ENCODE data around the gene BBS5. TPM values are rescaled to one million over a fixed set of nuclear protein-coding genes. Genes with fewer than 3 reads are reported as not detected.
"Not testable (repeated sequence)": the region's sequence is repeated elsewhere in the genome, so short reads cannot be mapped to it uniquely, and the experiment has no call there.

BBS5 gene
- total RNA-seq, result 1 to 10 TPM; 1.3 to 1.4 TPM

GRCh38 chr2:169479257-169480078 lies at the start of gene BBS5:
Gene BBS5, plus strand, starts transcription at chr2:169479494. Its CDS starts 60 bp downstream, at chr2:169479554.
- H3K4me1 Mint-ChIP-seq, result peaks cover 18% of the 10 kb centered on the region
- peak within 1 kb of the TSS; percentile 84 for H3K4me3 Mint-ChIP-seq
- POLR2A ChIA-PET, result no interaction called here
- H3K36me3 Mint-ChIP-seq (ENCODE audit: low read depth), result no peaks in the 10 kb centered on the region
- peak; percentile 79 for DNase-seq
- H3K27me3 Mint-ChIP-seq, result no peaks in the 10 kb centered on the region
- no peaks in the 10 kb centered on the region for H3K9me3 Mint-ChIP-seq
- CTCF ChIA-PET, result interaction anchor here (0.8 to 1.8 kb wide), 4 partner anchors 8 to 15 kb away, joined by 3 to 10 read pairs (median 3); no protein-coding TSS in a partner anchor
- peak within 1 kb of the TSS; percentile 65 for H3K27ac Mint-ChIP-seq

DNA sequence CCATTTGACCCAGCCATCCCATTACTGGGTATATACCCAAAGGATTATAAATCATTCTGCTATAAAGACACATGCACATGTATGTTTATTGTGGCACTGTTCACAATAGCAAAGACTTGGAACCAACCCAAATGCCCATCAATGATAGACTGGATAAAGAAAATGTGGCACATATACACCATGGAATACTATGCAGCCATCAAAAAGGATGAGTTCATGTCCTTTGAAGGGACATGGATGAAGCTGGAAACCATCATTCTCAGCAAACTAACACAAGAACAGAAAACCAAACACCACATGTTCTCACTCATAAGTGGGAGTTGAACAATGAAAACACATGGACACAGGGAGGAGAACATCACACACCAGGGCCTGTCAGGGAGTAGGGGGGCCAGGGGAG lies 47.5 kb upstream of the BBS5 start:
- H3K4me1 Mint-ChIP-seq; H3K4me3 Mint-ChIP-seq; H3K9me3 Mint-ChIP-seq; H3K36me3 Mint-ChIP-seq (ENCODE audit: low read depth); DNase-seq; CTCF ChIA-PET; POLR2A ChIA-PET; H3K27ac Mint-ChIP-seq: not testable (repeated sequence)
- H3K27me3 Mint-ChIP-seq, result peaks cover 19% of the 10 kb centered on the region

DNA sequence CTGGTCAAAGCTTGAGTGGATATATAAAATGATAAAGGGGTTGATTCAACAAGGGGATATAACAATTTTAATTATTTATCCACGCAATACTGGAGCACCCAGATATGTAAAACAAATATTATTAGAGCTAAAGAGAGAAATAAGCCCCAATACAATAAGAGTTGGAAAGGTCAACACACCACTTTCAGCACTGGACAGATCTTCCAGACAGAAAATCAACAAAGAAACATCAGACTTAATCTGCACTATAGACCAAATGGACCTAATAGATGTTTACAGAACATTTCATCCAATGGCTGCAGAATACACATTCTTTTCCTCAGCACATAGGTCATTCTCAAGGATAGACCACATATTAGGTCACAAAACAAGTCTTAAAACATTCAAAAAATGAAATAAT lies 45.1 kb upstream of the BBS5 start:
- POLR2A ChIA-PET; CTCF ChIA-PET; H3K9me3 Mint-ChIP-seq; H3K4me1 Mint-ChIP-seq; H3K27ac Mint-ChIP-seq; DNase-seq; H3K4me3 Mint-ChIP-seq; H3K36me3 Mint-ChIP-seq (ENCODE audit: low read depth): not testable (repeated sequence)
- H3K27me3 Mint-ChIP-seq, result peaks cover 28% of the 10 kb centered on the region

DNA sequence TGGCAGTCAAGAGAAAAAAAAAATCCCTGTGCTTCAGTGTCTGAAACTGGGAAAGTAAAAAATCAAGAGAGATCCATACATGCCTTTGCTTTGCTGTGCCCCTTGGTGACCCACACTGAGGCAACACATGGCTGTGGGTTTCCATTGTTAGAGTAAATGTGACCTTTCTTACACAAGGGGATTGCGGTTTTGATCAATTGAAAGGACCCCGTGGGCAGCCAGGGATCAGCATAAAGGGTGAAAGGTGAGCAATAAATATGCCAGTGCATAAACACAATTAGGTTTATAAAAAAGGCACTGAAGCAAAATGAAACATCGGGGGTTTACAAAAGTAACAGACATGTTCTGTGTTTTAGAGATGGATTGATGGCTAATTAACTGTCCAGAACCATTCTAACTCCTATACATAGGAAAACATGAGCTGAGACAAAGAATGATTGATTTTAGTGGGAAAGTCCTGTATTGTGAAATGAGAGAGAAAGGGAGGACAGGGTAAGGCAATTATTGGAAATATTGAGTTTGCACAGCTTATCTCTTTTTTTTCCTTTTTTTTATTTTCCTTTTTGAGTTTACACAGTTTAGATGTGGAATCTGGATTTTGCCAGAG lies 40.7 kb upstream of the BBS5 start:
- no peaks in the 10 kb centered on the region for H3K4me1 Mint-ChIP-seq
- H3K36me3 Mint-ChIP-seq (ENCODE audit: low read depth), result no peaks in the 10 kb centered on the region
- H3K4me3 Mint-ChIP-seq, result no peak overlapping the region
- no peaks in the 10 kb centered on the region for H3K9me3 Mint-ChIP-seq
- no peak for DNase-seq
- ChIA-PET CTCF (no interaction called here), POLR2A (no interaction called here)
- H3K27ac Mint-ChIP-seq, result no peak overlapping the region
- peaks cover 49% of the 10 kb centered on the region for H3K27me3 Mint-ChIP-seq

- Mint-ChIP-seq H3K4me1 (no peaks in the 10 kb centered on the region), H3K27ac (no peak overlapping the region), H3K36me3 (ENCODE audit: low read depth) (no peaks in the 10 kb centered on the region), H3K4me3 (no peak overlapping the region), H3K27me3 (peaks cover 53% of the 10 kb centered on the region), H3K9me3 (no peaks in the 10 kb centered on the region)
- ChIA-PET CTCF (interaction anchor here (0.6 kb wide), 1 partner anchor 194 kb away, joined by 3 read pairs; no protein-coding TSS in a partner anchor), POLR2A (no interaction called here)
- no peak for DNase-seq
Measured at GRCh38 chr2:169439900-169440299, 39.4 kb upstream of the BBS5 start.

GRCh38 chr2:169446452-169446851 lies 32.8 kb upstream of the BBS5 start:
- Mint-ChIP-seq H3K4me3 (no peak overlapping the region), H3K27me3 (peaks cover 16% of the 10 kb centered on the region), H3K4me1 (no peaks in the 10 kb centered on the region), H3K9me3 (no peaks in the 10 kb centered on the region), H3K36me3 (ENCODE audit: low read depth) (no peaks in the 10 kb centered on the region), H3K27ac (no peak overlapping the region)
- DNase-seq, result no peak
- POLR2A ChIA-PET, result no interaction called here
- CTCF ChIA-PET, result interaction anchor here (0.6 kb wide), 1 partner anchor 419 kb away, joined by 3 read pairs; no protein-coding TSS in a partner anchor

- Mint-ChIP-seq H3K4me1 (no peaks in the 10 kb centered on the region), H3K27ac (no peak overlapping the region), H3K36me3 (ENCODE audit: low read depth) (no peaks in the 10 kb centered on the region), H3K4me3 (no peak overlapping the region), H3K27me3 (peaks cover 8% of the 10 kb centered on the region), H3K9me3 (no peaks in the 10 kb centered on the region)
- ChIA-PET CTCF (no interaction called here), POLR2A (no interaction called here)
- no peak for DNase-seq
Measured at GRCh38 chr2:169448316-169448715, 31.0 kb upstream of the BBS5 start.

GRCh38 chr2:169448865-169449264 lies 30.4 kb upstream of the BBS5 start:
- Mint-ChIP-seq H3K4me1 (no peaks in the 10 kb centered on the region), H3K4me3 (no peak overlapping the region), H3K27ac (no peak overlapping the region), H3K9me3 (no peaks in the 10 kb centered on the region), H3K36me3 (ENCODE audit: low read depth) (no peaks in the 10 kb centered on the region), H3K27me3 (peaks cover 6% of the 10 kb centered on the region)
- DNase-seq, result no peak
- ChIA-PET CTCF (no interaction called here), POLR2A (no interaction called here)

GRCh38 chr2:169452080-169452479 lies 27.2 kb upstream of the BBS5 start:
- Mint-ChIP-seq H3K36me3 (ENCODE audit: low read depth) (no peaks in the 10 kb centered on the region), H3K9me3 (no peaks in the 10 kb centered on the region), H3K27ac (no peak overlapping the region), H3K4me3 (no peak overlapping the region), H3K27me3 (peaks cover 11% of the 10 kb centered on the region), H3K4me1 (no peaks in the 10 kb centered on the region)
- DNase-seq, result no peak
- ChIA-PET CTCF (interaction anchor here (0.6 to 1.1 kb wide), 4 partner anchors 126 to 466 kb away, joined by 3 to 4 read pairs (median 4); no protein-coding TSS in a partner anchor), POLR2A (no interaction called here)

DNA sequence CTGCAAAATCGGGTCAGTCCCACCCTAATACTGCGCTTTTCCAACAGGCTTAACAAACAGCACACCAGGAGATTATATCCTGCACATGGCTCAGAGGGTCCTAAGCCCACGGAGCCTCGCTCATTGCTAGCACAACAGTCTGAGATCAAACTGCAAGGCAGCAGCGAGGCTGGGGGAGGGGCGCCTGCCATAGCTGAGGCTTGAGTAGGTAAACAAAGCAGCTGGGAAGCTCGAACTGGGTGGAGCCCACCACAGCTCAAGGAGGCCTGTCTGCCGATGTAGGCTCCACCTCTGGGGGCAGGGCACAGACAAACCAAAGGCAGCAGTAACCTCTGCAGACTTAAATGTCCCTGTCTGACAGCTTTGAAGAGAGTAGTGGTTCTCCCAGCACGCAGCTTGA lies 26.2 kb upstream of the BBS5 start:
- H3K4me1 Mint-ChIP-seq; H3K36me3 Mint-ChIP-seq (ENCODE audit: low read depth); H3K27ac Mint-ChIP-seq; POLR2A ChIA-PET; DNase-seq; H3K4me3 Mint-ChIP-seq; CTCF ChIA-PET; H3K9me3 Mint-ChIP-seq: not testable (repeated sequence)
- peaks cover 13% of the 10 kb centered on the region for H3K27me3 Mint-ChIP-seq

DNA sequence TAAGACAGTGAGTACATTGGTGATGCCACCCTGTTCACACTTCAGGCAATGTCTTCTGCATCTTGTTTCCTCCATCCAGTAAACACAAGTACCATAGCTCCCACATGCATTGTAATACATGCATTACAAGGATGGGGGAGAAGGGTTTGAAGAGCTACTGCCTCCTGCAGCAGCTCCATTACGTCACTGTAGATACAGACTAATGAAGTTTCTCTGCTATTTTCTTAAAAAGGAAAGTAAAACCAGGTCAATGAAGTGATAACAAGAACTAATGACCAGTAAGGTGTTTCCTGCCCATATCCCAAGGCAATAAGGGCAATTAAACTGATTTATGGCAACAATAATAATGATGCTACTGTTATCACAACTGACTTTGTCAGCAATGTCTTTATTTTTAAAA lies 18.2 kb upstream of the BBS5 start:
- no peak for DNase-seq
- CTCF ChIA-PET, result interaction anchor here (0.5 to 0.8 kb wide), 2 partner anchors 16 to 340 kb away, joined by 3 to 5 read pairs; no protein-coding TSS in a partner anchor
- POLR2A ChIA-PET, result no interaction called here
- Mint-ChIP-seq H3K27me3 (peaks cover 11% of the 10 kb centered on the region), H3K4me1 (no peaks in the 10 kb centered on the region), H3K4me3 (no peak overlapping the region), H3K36me3 (ENCODE audit: low read depth) (no peaks in the 10 kb centered on the region), H3K9me3 (no peaks in the 10 kb centered on the region), H3K27ac (no peak overlapping the region)

DNA sequence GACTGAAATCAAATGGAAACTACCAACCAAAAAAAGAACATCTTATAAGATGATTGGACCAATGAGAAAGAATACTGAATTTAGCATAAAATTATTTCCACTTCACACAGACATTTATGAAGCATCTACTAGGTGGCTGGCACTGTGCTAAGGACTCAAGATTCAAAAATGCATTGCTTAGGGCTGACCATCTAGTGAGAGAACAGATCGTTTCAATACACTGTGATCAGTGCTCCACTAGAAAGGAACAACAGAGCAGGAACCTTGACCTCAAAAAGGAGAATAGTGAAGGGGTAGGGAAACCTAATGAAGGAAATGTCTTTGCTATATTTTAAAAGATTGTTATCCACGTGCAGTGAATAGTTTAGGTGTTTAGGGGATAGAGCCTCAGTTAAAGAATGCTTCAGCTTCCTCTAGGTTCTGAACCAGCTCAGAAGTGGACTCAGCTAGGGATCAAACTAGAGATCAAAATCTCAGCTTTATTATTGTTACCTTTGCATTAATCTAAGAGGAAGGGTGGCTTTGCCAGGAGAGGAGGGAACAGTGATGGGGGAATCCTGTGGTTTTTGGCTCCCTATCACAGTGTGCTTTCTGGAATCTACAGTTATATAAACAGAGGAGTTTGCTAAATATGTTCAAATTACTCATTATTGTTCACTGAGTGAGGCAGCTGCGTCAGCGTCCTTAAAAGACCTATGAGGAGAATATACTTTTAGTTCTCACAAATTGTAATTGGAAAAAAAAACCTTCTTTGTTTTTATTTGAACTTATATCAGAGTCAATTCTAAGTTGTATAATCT lies 16.2 kb upstream of the BBS5 start:
- ChIA-PET CTCF (no interaction called here), POLR2A (no interaction called here)
- Mint-ChIP-seq H3K36me3 (ENCODE audit: low read depth) (no peaks in the 10 kb centered on the region), H3K27ac (no peak overlapping the region), H3K4me1 (no peaks in the 10 kb centered on the region), H3K27me3 (peaks cover 2% of the 10 kb centered on the region), H3K9me3 (no peaks in the 10 kb centered on the region), H3K4me3 (no peak overlapping the region)
- DNase-seq, result no peak

GRCh38 chr2:169464466-169464865 lies 14.8 kb upstream of the BBS5 start:
- no peak overlapping the region for H3K4me3 Mint-ChIP-seq
- ChIA-PET CTCF (interaction anchor here (0.6 to 0.9 kb wide), 2 partner anchors 15 to 1381 kb away, joined by 3 read pairs; partner anchors contain the start of gene BBS5), POLR2A (no interaction called here)
- no peak for DNase-seq
- peaks cover 2% of the 10 kb centered on the region for H3K27me3 Mint-ChIP-seq
- H3K4me1 Mint-ChIP-seq, result no peaks in the 10 kb centered on the region
- H3K9me3 Mint-ChIP-seq, result no peaks in the 10 kb centered on the region
- no peaks in the 10 kb centered on the region for H3K36me3 Mint-ChIP-seq (ENCODE audit: low read depth)
- H3K27ac Mint-ChIP-seq, result no peak overlapping the region

Data from activated CD4-positive, alpha-beta T cell treated with anti-CD3 and anti-CD28 coated beads, Interleukin-2, amount 10 ng/mL, durations not matched to agents 7 days and 5 days (primary cell).